ENCODE data around the gene KDM4B. TPM values are rescaled to one million over a fixed set of nuclear protein-coding genes. Genes with fewer than 3 reads are reported as not detected.

Gene KDM4B
- polyA plus RNA-seq, 1 experiment = 7.7 TPM

DNA sequence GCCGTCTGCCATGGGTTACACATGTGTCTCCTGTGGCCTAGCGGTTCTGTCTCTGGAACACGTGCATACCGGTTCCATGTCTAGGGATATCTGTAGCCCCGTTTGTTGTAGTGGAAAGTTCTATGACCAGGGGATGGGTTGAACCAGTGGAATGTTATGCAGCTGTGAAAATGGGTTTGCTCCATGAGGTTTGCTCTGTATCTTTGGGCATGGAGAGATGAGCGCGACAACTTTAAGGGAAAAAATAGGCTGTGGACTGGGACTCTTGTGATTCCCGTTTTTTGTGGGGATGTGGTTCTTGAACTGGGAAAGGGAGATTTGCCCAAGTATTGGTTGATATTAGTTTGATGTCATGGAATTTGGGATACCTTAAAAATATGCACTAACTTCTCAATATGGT lies 120.4 kb downstream of the KDM4B start:
- H3K9me3 ChIP-seq (ENCODE audit: control insufficient read depth, insufficient read depth, low read length) = no peaks in the 10 kb centered on the region; the same call in 1 of the 2 replicates
- TF ChIP-seq CTCF (IDR thresholded peaks at IDR 0.05; ENCODE audit: low read depth, low read length) = no peak
- H3K27ac ChIP-seq (ENCODE audit: low read depth, low read length) = no peak overlapping the region
- DNase-seq (ENCODE audit: low read depth, low spot score) = no peak
- CTCF ChIA-PET = no interaction called here
- no peaks in the 10 kb centered on the region for H3K27me3 ChIP-seq (ENCODE audit: control insufficient read depth, insufficient read depth, low read length)
- H3K4me3 ChIP-seq (ENCODE audit: low read depth, low read length) = no peak overlapping the region
- POLR2A ChIA-PET = no interaction called here

GRCh38 chr19:5090465-5091017 lies 121.6 kb downstream of the KDM4B start:
- Histone ChIP-seq H3K9me3 (ENCODE audit: control insufficient read depth, insufficient read depth, low read length) (no peaks in the 10 kb centered on the region; the same call in 1 of the 2 replicates), H3K4me3 (ENCODE audit: low read depth, low read length) (no peak overlapping the region), H3K27me3 (ENCODE audit: control insufficient read depth, insufficient read depth, low read length) (no peaks in the 10 kb centered on the region), H3K27ac (ENCODE audit: low read depth, low read length) (no peak overlapping the region)
- TF ChIP-seq CTCF (IDR thresholded peaks at IDR 0.05; ENCODE audit: low read depth, low read length) = no peak
- CTCF ChIA-PET = interaction anchor here (1.0 kb wide), 1 partner anchor 42 kb away, joined by 3 read pairs; no protein-coding TSS in a partner anchor
- no peak for DNase-seq (ENCODE audit: low read depth, low spot score)
- POLR2A ChIA-PET = no interaction called here

DNA sequence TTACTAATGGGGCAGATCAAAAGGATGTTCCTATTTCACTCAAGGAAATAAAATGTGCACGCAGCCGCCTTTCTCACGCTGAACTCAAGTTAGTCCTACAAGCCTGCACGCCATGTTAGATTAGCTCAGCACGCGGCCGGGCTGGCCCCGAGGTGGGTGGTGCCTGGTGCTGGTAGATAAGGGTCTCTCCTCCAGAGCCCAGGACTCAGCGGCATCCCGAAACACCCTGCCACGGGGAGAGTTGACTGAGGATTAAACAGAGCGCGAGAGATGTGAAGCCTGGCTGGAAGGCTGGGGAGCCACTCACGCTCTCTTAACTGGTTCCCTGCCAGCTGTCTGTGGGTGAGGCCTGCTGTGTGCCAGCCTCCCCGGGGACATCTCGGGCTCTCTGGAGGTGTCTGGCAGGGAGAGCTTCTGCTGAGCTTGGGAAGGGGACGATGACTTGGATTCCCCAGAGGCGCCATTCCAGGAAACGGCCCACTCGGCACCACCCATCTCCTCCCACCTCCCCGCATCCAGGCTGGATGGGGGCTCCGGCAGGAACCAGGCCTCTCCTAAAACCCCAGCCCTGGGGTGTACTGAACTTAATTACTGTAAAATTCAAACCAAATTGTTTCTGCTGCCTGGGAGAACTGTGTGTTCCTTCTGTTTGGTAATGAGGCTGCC lies 122.2 kb downstream of the KDM4B start:
- ChIA-PET POLR2A (interaction anchor here (0.5 kb wide), 1 partner anchor 10 kb away, joined by 5 read pairs; no protein-coding TSS in a partner anchor), CTCF (interaction anchor here (1.0 kb wide), 1 partner anchor 43 kb away, joined by 3 read pairs; no protein-coding TSS in a partner anchor)
- no peak for TF ChIP-seq CTCF (IDR thresholded peaks at IDR 0.05; ENCODE audit: low read depth, low read length)
- Histone ChIP-seq H3K4me3 (ENCODE audit: low read depth, low read length) (no peak overlapping the region), H3K27me3 (ENCODE audit: control insufficient read depth, insufficient read depth, low read length) (no peaks in the 10 kb centered on the region), H3K9me3 (ENCODE audit: control insufficient read depth, insufficient read depth, low read length) (no peaks in the 10 kb centered on the region; the same call in 1 of the 2 replicates), H3K27ac (ENCODE audit: low read depth, low read length) (no peak overlapping the region)
- DNase-seq (ENCODE audit: low read depth, low spot score) = no peak

GRCh38 chr19:5091684-5092480 lies 123.0 kb downstream of the KDM4B start:
- H3K9me3 ChIP-seq (ENCODE audit: control insufficient read depth, insufficient read depth, low read length) = peaks cover 3% of the 10 kb centered on the region; the same call in 1 of the 2 replicates
- ChIA-PET POLR2A (interaction anchor here (0.5 kb wide), 1 partner anchor 9 kb away, joined by 5 read pairs; no protein-coding TSS in a partner anchor), CTCF (interaction anchor here (1.0 kb wide), 1 partner anchor 43 kb away, joined by 3 read pairs; no protein-coding TSS in a partner anchor)
- DNase-seq (ENCODE audit: low read depth, low spot score) = no peak
- H3K27me3 ChIP-seq (ENCODE audit: control insufficient read depth, insufficient read depth, low read length) = no peaks in the 10 kb centered on the region
- H3K27ac ChIP-seq (ENCODE audit: low read depth, low read length) = no peak overlapping the region
- no peak overlapping the region for H3K4me3 ChIP-seq (ENCODE audit: low read depth, low read length)
- TF ChIP-seq CTCF (IDR thresholded peaks at IDR 0.05; ENCODE audit: low read depth, low read length) = no peak

All from AG04450 (cell line).